Fibroblast of pulmonary artery (primary cell): ENCODE data around the gene ATP2B2.

ENCODE experiments used
- DNase-seq: peaks from one replicate; pipeline ENCODE4 v3.0.0-alpha.2; 2010; ENCODE audit warnings: low read depth
- H3K4me3 ChIP-seq: replicated peaks from 2 replicates; pipeline ENCODE4 v1.5.1; 2011; ENCODE audit warnings: low read depth, mild to moderate bottlenecking, control low read depth, low read length, moderate library complexity
- CTCF ChIP-seq: IDR thresholded peaks from 2 replicates; pipeline ENCODE4 v1.5.1; 2011; ENCODE audit warnings: mild to moderate bottlenecking, control low read depth, low read length, inconsistent platforms; ENCODE audit errors: missing control alignments

The ATP2B2 gene

DNA sequence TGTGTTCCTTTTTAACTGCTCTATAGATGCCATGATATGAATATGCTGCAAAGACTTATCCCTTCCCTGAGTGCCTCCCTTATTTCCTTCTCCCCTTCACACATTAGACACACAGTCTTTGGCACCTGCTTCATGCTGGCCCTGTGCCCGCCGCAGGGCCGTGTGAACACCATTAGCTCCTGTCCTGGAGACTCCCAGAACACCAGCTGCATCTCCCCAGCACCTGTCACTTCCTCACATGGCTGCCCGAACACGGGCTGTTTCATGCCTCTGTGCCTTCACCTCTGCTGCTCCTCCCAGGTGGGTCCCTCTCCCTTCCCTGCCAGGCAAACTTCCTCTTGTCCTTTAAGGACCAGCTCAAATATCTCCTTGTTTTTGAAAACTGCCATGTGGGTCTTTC lies 144.0 kb downstream of the ATP2B2 start:
- TF ChIP-seq CTCF: no peak
- no peak for DNase-seq
- H3K4me3 ChIP-seq: no peak overlapping the region

GRCh38 chr3:10360478-10360877 lies 144.9 kb downstream of the ATP2B2 start:
- TF ChIP-seq CTCF: no peak
- no peak for DNase-seq
- no peak overlapping the region for H3K4me3 ChIP-seq

GRCh38 chr3:10359761-10360161 lies 145.6 kb downstream of the ATP2B2 start:
- no peak for TF ChIP-seq CTCF
- H3K4me3 ChIP-seq: no peak overlapping the region
- DNase-seq: no peak

- H3K4me3 ChIP-seq: no peak overlapping the region
- no peak for DNase-seq
- no peak for TF ChIP-seq CTCF
Observed at GRCh38 chr3:10358309-10358980, 146.9 kb downstream of the ATP2B2 start.

GRCh38 chr3:10357592-10358308 lies 147.6 kb downstream of the ATP2B2 start:
- TF ChIP-seq CTCF: no peak
- peak; percentile 89 for DNase-seq
- H3K4me3 ChIP-seq: no peak overlapping the region

GRCh38 chr3:10357095-10357494 lies 148.3 kb downstream of the ATP2B2 start:
- TF ChIP-seq CTCF: no peak
- H3K4me3 ChIP-seq: no peak overlapping the region
- no peak for DNase-seq

DNA sequence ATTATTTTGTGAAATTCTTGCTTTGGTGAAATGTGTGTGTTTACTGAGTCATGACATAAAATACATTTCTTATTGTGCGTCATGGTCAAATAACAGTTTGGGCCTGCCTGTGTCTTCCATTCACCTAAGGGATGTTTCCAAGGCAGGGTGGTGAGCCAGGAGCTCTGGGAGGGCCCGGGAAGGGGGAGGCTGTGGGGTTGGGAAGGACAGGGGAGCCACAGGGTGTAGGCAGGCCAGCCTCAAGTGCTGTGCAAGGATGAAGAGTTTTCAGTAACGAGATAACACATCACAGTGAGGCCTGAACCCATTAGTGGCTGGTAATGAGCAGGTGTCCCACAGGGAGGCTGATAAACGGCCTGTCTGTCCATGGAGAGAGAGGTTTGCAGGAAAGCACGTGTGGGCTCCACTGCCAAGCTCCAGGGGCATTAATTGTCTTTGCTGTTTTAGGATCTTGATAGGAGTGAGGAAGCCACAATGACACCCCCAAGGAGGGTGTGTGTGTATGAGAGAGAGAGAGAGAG lies 148.9 kb downstream of the ATP2B2 start:
- H3K4me3 ChIP-seq: no peak overlapping the region
- no peak for TF ChIP-seq CTCF
- no peak for DNase-seq
